HL-60/S4 treated with retinoic acid at 250 ng/mL for 4 days and 3 days (cell line): ENCODE results near the gene NOL12.

ENCODE experiments used
- in situ Hi-C: fragments of 300-500 bp; cut with MboI; formaldehyde crosslinking; loops from 2 replicates; pipeline ENCODE4 v1.7.0; 2022; ENCODE audit warnings: low sequenced_read_pairs

NOL12 gene

GRCh38 chr22:37659066-37659896 lies 26.9 kb upstream of the NOL12 start:
- in situ Hi-C loops, result no loop called here

GRCh38 chr22:37659897-37660708 lies 26.0 kb upstream of the NOL12 start:
- in situ Hi-C loops, result no loop called here

GRCh38 chr22:37660709-37661045 lies 25.5 kb upstream of the NOL12 start:
- in situ Hi-C loops, result no loop called here

- in situ Hi-C loops, result no loop called here
Measured at GRCh38 chr22:37661160-37661924, 24.8 kb upstream of the NOL12 start.

- in situ Hi-C loops, result no loop called here
Measured at GRCh38 chr22:37662039-37662438, 24.1 kb upstream of the NOL12 start.

GRCh38 chr22:37663521-37664140 lies 22.5 kb upstream of the NOL12 start:
- in situ Hi-C loops, result no loop called here

GRCh38 chr22:37664249-37665101 lies 21.7 kb upstream of the NOL12 start:
- in situ Hi-C loops, result no loop called here

GRCh38 chr22:37665487-37665886 lies 20.7 kb upstream of the NOL12 start:
- in situ Hi-C loops, result no loop called here

- in situ Hi-C loops, result no loop called here
Measured at GRCh38 chr22:37669586-37669985, 16.6 kb upstream of the NOL12 start.

GRCh38 chr22:37672206-37672919 lies 13.8 kb upstream of the NOL12 start:
- in situ Hi-C loops, result no loop called here

- in situ Hi-C loops, result no loop called here
Measured at GRCh38 chr22:37672920-37673455, 13.2 kb upstream of the NOL12 start.

- in situ Hi-C loops, result no loop called here
Measured at GRCh38 chr22:37674248-37674647, 11.9 kb upstream of the NOL12 start.

- in situ Hi-C loops, result no loop called here
Measured at GRCh38 chr22:37674951-37675929, 10.9 kb upstream of the NOL12 start, which contains the start of gene LGALS1. Gene LGALS1, plus strand, starts transcription at chr22:37675636. Its CDS starts 67 bp downstream, at chr22:37675703.

GRCh38 chr22:37675930-37676735 lies 10.0 kb upstream of the NOL12 start:
- in situ Hi-C loops, result no loop called here

GRCh38 chr22:37676736-37677492 lies 9.2 kb upstream of the NOL12 start:
- in situ Hi-C loops, result no loop called here

GRCh38 chr22:37677493-37677974 lies 8.6 kb upstream of the NOL12 start:
- in situ Hi-C loops, result no loop called here
